ENCODE results near the gene SYNJ1. TPM values are rescaled to one million over a fixed set of nuclear protein-coding genes. Genes with fewer than 3 reads are reported as not detected.

The SYNJ1 gene
- total RNA-seq, 1 experiment from 2014 or later, result 10.5 TPM

DNA sequence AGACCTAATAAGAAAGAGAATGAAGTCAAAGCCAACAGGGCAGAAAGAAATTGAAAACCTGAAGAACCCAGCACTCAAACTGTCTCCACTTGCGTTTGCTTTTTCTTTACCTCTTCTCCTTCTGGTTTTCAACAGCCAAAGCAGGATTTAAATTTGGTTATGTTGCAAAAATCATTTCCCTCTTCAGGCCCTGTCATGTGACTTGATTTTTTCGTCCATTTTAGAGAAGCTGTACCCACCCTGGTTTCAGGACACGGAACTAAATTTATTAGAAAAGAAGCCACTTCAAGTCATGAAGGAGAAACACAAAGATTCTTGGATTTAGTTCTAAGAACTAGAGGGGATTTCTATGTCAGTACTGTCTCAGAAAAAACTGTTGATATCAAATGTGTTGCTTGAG is 1.0 kb upstream of the SYNJ1 start:
- Histone ChIP-seq H3K4me1 (ENCODE audit: control insufficient read depth, insufficient read depth, low read length) (peaks cover 4% of the 10 kb centered on the region), H3K27me3 (ENCODE audit: control insufficient read depth, insufficient read depth, low read length) (no peaks in the 10 kb centered on the region), H3K9me3 (ENCODE audit: control insufficient read depth, insufficient read depth, low read depth, low read length) (no peaks in the 10 kb centered on the region), H3K36me3 (ENCODE audit: control insufficient read depth, insufficient read depth, low read length) (peaks cover 9% of the 10 kb centered on the region), H3K4me3 (ENCODE audit: low read depth in 2 of 2, low read length in 2 of 2) (peak overlapping the region; percentile 83 to 96), H3K27ac (ENCODE audit: low read length) (peak overlapping the region; percentile 72; the same call in 1 of the 2 replicates)
- BruUV-seq (replicated peaks), result TSS peak; percentile 87
- no peak for DNase-seq (ENCODE audit: low read depth, low spot score)
- ChIA-PET CTCF (no interaction called here), POLR2A (no interaction called here)
- ATAC-seq, result no peak
- intact Hi-C loops (cut with micrococcal nuclease; ENCODE audit: unreplicated experiment), result loop anchor here (2.0 kb wide), 1 partner anchor 76 kb away; no protein-coding TSS in a partner anchor
- TF ChIP-seq TCF7L2 (IDR thresholded peaks at IDR 0.05; ENCODE audit: low read depth, low read length) (no peak), POLR2AphosphoS5 (IDR thresholded peaks at IDR 0.05; ENCODE audit: low read depth, low read length) (no peak), SIN3A (IDR thresholded peaks at IDR 0.05; ENCODE audit: borderline replicate concordance, insufficient read depth, low read depth, low read length) (no peak)
- TF ChIP-seq, protein P1, sequence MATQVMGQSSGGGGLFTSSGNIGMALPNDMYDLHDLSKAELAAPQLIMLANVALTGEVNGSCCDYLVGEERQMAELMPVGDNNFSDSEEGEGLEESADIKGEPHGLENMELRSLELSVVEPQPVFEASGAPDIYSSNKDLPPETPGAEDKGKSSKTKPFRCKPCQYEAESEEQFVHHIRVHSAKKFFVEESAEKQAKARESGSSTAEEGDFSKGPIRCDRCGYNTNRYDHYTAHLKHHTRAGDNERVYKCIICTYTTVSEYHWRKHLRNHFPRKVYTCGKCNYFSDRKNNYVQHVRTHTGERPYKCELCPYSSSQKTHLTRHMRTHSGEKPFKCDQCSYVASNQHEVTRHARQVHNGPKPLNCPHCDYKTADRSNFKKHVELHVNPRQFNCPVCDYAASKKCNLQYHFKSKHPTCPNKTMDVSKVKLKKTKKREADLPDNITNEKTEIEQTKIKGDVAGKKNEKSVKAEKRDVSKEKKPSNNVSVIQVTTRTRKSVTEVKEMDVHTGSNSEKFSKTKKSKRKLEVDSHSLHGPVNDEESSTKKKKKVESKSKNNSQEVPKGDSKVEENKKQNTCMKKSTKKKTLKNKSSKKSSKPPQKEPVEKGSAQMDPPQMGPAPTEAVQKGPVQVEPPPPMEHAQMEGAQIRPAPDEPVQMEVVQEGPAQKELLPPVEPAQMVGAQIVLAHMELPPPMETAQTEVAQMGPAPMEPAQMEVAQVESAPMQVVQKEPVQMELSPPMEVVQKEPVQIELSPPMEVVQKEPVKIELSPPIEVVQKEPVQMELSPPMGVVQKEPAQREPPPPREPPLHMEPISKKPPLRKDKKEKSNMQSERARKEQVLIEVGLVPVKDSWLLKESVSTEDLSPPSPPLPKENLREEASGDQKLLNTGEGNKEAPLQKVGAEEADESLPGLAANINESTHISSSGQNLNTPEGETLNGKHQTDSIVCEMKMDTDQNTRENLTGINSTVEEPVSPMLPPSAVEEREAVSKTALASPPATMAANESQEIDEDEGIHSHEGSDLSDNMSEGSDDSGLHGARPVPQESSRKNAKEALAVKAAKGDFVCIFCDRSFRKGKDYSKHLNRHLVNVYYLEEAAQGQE (IDR thresholded peaks at IDR 0.05; ENCODE audit: insufficient read depth in 1 of 2, low read depth in 2 of 2, low read length in 1 of 2), result no peak
- TF ChIP-seq, protein P2, sequence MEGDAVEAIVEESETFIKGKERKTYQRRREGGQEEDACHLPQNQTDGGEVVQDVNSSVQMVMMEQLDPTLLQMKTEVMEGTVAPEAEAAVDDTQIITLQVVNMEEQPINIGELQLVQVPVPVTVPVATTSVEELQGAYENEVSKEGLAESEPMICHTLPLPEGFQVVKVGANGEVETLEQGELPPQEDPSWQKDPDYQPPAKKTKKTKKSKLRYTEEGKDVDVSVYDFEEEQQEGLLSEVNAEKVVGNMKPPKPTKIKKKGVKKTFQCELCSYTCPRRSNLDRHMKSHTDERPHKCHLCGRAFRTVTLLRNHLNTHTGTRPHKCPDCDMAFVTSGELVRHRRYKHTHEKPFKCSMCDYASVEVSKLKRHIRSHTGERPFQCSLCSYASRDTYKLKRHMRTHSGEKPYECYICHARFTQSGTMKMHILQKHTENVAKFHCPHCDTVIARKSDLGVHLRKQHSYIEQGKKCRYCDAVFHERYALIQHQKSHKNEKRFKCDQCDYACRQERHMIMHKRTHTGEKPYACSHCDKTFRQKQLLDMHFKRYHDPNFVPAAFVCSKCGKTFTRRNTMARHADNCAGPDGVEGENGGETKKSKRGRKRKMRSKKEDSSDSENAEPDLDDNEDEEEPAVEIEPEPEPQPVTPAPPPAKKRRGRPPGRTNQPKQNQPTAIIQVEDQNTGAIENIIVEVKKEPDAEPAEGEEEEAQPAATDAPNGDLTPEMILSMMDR (IDR thresholded peaks at IDR 0.05), result no peak
- in situ Hi-C loops (cut with HindIII; ENCODE audit: low pct_unique_long_range_greater_than_20kb, low sequenced_read_pairs), result no loop called here

DNA sequence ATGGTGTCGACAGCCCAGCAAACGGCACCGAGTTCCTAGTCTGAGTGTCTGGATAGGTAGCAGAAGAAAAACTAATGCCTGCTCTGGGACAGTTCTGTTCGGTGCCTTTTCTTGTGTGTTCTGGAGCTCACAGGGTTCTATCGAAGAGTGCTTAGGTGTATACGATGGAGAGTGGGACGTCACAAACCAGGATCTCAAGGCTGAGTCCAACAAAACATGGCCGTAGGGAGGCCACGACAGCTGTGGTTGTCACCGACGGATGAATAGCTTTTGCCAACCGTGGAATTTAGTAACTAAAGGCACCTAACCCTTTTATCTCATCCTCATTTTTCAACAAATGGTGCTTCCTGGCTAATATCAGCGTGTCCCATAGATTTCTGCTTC is 635 bp upstream of the SYNJ1 start:
- TF ChIP-seq, protein P1 (IDR thresholded peaks at IDR 0.05; ENCODE audit: insufficient read depth in 1 of 2, low read depth in 2 of 2, low read length in 1 of 2), result peak in 1 of 2 experiments; percentile 32; a peak in 3 of 4 replicates
- TF ChIP-seq SIN3A (IDR thresholded peaks at IDR 0.05; ENCODE audit: borderline replicate concordance, insufficient read depth, low read depth, low read length), result no peak
- H3K4me1 ChIP-seq (ENCODE audit: control insufficient read depth, insufficient read depth, low read length), result peaks cover 4% of the 10 kb centered on the region
- DNase-seq (ENCODE audit: low read depth, low spot score), result no peak
- peak overlapping the region; percentile 72 for H3K27ac ChIP-seq (ENCODE audit: low read length)
- POLR2A ChIA-PET, result no interaction called here
- peak; percentile 19; the same call in 1 of the 2 replicates for ATAC-seq
- intact Hi-C loops (cut with micrococcal nuclease; ENCODE audit: unreplicated experiment), result loop anchor here (2.0 kb wide), 1 partner anchor 76 kb away; no protein-coding TSS in a partner anchor
- CTCF ChIA-PET, result no interaction called here
- peaks cover 9% of the 10 kb centered on the region for H3K36me3 ChIP-seq (ENCODE audit: control insufficient read depth, insufficient read depth, low read length)
- H3K9me3 ChIP-seq (ENCODE audit: control insufficient read depth, insufficient read depth, low read depth, low read length), result no peaks in the 10 kb centered on the region
- BruUV-seq (replicated peaks), result no TSS peak
- H3K4me3 ChIP-seq (ENCODE audit: low read depth in 2 of 2, low read length in 2 of 2), result peak overlapping the region; percentile 83 to 96
- in situ Hi-C loops (cut with HindIII; ENCODE audit: low pct_unique_long_range_greater_than_20kb, low sequenced_read_pairs), result no loop called here
- H3K27me3 ChIP-seq (ENCODE audit: control insufficient read depth, insufficient read depth, low read length), result no peaks in the 10 kb centered on the region
